HG03095 (cell line): ENCODE results near the gene TMEM187.
A peak's percentile ranks its signal among the peaks of the same experiment; 100 is the strongest.

Experiments used
- ATAC-seq: cut with Tn5 transposase; IDR thresholded peaks from one replicate; pipeline ENCODE4 v1.9.1; 2021; ENCODE audit warnings: moderate library complexity; ENCODE audit not compliant: unreplicated experiment

The TMEM187 gene

GRCh38 chrX:153934762-153935325, 37.7 kb upstream of the TMEM187 start, which contains the start of gene NAA10:
NAA10 (minus strand) TSS chrX:153935037; CDS start chrX:153934904, 133 bp downstream.
- peak; percentile 89 for ATAC-seq

GRCh38 chrX:153935326-153935851, 37.2 kb upstream of the TMEM187 start:
- ATAC-seq: no peak

- no peak for ATAC-seq
Measured at GRCh38 chrX:153937056-153937455, 35.5 kb upstream of the TMEM187 start.

- no peak for ATAC-seq
Measured at GRCh38 chrX:153938226-153938786, 34.2 kb upstream of the TMEM187 start.

- ATAC-seq: no peak
Measured at GRCh38 chrX:153939573-153939972, 33.0 kb upstream of the TMEM187 start.

GRCh38 chrX:153941336-153942252, 31.0 kb upstream of the TMEM187 start:
- ATAC-seq: no peak

GRCh38 chrX:153944140-153944799, 28.3 kb upstream of the TMEM187 start, which contains the start of gene RENBP:
RENBP (minus strand) TSS chrX:153944643; CDS start chrX:153944610, 33 bp downstream.
- ATAC-seq: no peak

GRCh38 chrX:153944800-153945150, 27.8 kb upstream of the TMEM187 start:
- no peak for ATAC-seq

- ATAC-seq: no peak
Measured at GRCh38 chrX:153945956-153946943, 26.3 kb upstream of the TMEM187 start.

- ATAC-seq: peak; percentile 58
Measured at GRCh38 chrX:153947009-153947769, 25.4 kb upstream of the TMEM187 start.

- no peak for ATAC-seq
Measured at GRCh38 chrX:153948002-153948466, 24.5 kb upstream of the TMEM187 start.

GRCh38 chrX:153948847-153949805, 23.4 kb upstream of the TMEM187 start:
- ATAC-seq: no peak

GRCh38 chrX:153950127-153950526, 22.4 kb upstream of the TMEM187 start:
- no peak for ATAC-seq

- ATAC-seq: no peak
Measured at GRCh38 chrX:153951683-153952372, 20.7 kb upstream of the TMEM187 start.

- no peak for ATAC-seq
Measured at GRCh38 chrX:153952373-153953026, 20.1 kb upstream of the TMEM187 start.

- ATAC-seq: no peak
Measured at GRCh38 chrX:153953342-153953830, 19.2 kb upstream of the TMEM187 start.
